ENCODE data around the gene ZNF333. TPM values are rescaled to one million over a fixed set of nuclear protein-coding genes. Genes with fewer than 3 reads are reported as not detected.

The ZNF333 gene
- polyA plus RNA-seq, 1 of the 3 experiments (the other 2 are of a cell fraction): 15.2 TPM

DNA sequence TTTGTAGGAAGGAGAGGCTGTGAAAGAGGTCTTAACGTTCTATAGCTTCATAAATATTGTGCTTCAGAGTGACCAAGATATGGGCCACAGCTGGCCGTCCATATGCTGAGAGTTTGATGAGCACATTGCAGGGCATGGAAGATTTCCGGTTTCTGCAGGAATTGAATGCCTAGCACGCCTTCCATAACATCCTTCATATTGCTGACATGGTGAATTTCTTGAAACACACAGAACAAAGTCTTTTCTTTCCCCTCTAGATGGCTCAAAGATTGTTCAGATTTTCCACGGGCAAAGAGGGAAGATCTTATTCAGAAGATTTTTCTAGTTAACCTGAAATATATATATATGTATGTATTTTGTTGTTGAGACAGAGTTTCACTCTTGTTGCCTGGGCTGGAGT lies 46.1 kb downstream of the ZNF333 start:
- Histone ChIP-seq H3K4me2 (no peak overlapping the region), H3K27ac (ENCODE audit: low read depth in 2 of 2, low read length in 1 of 2) (no peak overlapping the region), H3K27me3 (ENCODE audit: insufficient read depth) (peaks cover 13% of the 10 kb centered on the region; the same call in 1 of the 2 replicates), H3K4me3 (ENCODE audit: low read depth in 2 of 2, low read length in 1 of 2) (no peak overlapping the region), H3F3A (replicated peaks; ENCODE audit: insufficient read depth) (no peaks in the 10 kb centered on the region), H3K79me2 (ENCODE audit: insufficient read depth) (no peaks in the 10 kb centered on the region), H3K9me3 (no peaks in the 10 kb centered on the region), H3K4me1 (ENCODE audit: control insufficient read depth in 1 of 2, insufficient read depth in 2 of 2, low read depth in 1 of 2, low read length in 1 of 2) (no peaks in the 10 kb centered on the region), H3K9ac (no peak overlapping the region), H2AFZ (ENCODE audit: low read depth) (no peak overlapping the region), H3K36me3 (replicated peaks in 1 of 2; ENCODE audit: control insufficient read depth in 1 of 2, insufficient read depth in 2 of 2, low read length in 1 of 2) (no peaks in the 10 kb centered on the region), H3K9me2 (no peaks in the 10 kb centered on the region), H4K20me1 (ENCODE audit: insufficient read depth) (no peaks in the 10 kb centered on the region)
- TF ChIP-seq RAD21 (IDR thresholded peaks at IDR 0.05; ENCODE audit: low read length) (no peak), USF2 (IDR thresholded peaks at IDR 0.05; ENCODE audit: borderline replicate concordance, low read depth, low read length) (no peak), JUND (IDR thresholded peaks at IDR 0.05) (no peak), RCOR1 (IDR thresholded peaks at IDR 0.05; ENCODE audit: low read length) (no peak), GABPA (IDR thresholded peaks at IDR 0.05; ENCODE audit: low read depth) (no peak), YY1 (IDR thresholded peaks at IDR 0.05; ENCODE audit: low read depth) (no peak), TAF1 (IDR thresholded peaks at IDR 0.05; ENCODE audit: borderline replicate concordance, low read depth, low read length) (no peak), IRF3 (IDR thresholded peaks at IDR 0.05; ENCODE audit: low read depth, low read length) (no peak), TCF12 (IDR thresholded peaks at IDR 0.05) (no peak), POLR2AphosphoS5 (IDR thresholded peaks at IDR 0.05; ENCODE audit: low read depth, low read length) (no peak), GATA2 (CRISPR knock-in tag; IDR thresholded peaks at IDR 0.05) (no peak), SIN3A (IDR thresholded peaks at IDR 0.05; ENCODE audit: borderline replicate concordance, low read depth, low read length) (no peak), ELF1 (IDR thresholded peaks at IDR 0.05) (no peak)
- TF ChIP-seq, protein P1, sequence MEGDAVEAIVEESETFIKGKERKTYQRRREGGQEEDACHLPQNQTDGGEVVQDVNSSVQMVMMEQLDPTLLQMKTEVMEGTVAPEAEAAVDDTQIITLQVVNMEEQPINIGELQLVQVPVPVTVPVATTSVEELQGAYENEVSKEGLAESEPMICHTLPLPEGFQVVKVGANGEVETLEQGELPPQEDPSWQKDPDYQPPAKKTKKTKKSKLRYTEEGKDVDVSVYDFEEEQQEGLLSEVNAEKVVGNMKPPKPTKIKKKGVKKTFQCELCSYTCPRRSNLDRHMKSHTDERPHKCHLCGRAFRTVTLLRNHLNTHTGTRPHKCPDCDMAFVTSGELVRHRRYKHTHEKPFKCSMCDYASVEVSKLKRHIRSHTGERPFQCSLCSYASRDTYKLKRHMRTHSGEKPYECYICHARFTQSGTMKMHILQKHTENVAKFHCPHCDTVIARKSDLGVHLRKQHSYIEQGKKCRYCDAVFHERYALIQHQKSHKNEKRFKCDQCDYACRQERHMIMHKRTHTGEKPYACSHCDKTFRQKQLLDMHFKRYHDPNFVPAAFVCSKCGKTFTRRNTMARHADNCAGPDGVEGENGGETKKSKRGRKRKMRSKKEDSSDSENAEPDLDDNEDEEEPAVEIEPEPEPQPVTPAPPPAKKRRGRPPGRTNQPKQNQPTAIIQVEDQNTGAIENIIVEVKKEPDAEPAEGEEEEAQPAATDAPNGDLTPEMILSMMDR (IDR thresholded peaks at IDR 0.05): no peak
- TF ChIP-seq, protein P2, sequence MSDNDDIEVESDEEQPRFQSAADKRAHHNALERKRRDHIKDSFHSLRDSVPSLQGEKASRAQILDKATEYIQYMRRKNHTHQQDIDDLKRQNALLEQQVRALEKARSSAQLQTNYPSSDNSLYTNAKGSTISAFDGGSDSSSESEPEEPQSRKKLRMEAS (IDR thresholded peaks at IDR 0.05; ENCODE audit: low read depth): no peak
- TF ChIP-seq, protein P3, sequence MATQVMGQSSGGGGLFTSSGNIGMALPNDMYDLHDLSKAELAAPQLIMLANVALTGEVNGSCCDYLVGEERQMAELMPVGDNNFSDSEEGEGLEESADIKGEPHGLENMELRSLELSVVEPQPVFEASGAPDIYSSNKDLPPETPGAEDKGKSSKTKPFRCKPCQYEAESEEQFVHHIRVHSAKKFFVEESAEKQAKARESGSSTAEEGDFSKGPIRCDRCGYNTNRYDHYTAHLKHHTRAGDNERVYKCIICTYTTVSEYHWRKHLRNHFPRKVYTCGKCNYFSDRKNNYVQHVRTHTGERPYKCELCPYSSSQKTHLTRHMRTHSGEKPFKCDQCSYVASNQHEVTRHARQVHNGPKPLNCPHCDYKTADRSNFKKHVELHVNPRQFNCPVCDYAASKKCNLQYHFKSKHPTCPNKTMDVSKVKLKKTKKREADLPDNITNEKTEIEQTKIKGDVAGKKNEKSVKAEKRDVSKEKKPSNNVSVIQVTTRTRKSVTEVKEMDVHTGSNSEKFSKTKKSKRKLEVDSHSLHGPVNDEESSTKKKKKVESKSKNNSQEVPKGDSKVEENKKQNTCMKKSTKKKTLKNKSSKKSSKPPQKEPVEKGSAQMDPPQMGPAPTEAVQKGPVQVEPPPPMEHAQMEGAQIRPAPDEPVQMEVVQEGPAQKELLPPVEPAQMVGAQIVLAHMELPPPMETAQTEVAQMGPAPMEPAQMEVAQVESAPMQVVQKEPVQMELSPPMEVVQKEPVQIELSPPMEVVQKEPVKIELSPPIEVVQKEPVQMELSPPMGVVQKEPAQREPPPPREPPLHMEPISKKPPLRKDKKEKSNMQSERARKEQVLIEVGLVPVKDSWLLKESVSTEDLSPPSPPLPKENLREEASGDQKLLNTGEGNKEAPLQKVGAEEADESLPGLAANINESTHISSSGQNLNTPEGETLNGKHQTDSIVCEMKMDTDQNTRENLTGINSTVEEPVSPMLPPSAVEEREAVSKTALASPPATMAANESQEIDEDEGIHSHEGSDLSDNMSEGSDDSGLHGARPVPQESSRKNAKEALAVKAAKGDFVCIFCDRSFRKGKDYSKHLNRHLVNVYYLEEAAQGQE (IDR thresholded peaks at IDR 0.05; ENCODE audit: low read depth, low read length): no peak
- POLR2A ChIA-PET: no interaction called here
- no peak for DNase-seq
- 9% methylated on average over 5 of the region's 5 CpGs for WGBS (ENCODE audit: low lambda C conversion rate)
- CTCF ChIA-PET: no interaction called here
